GM12878 (cell line): ENCODE data around the gene ISG15. TPM values are rescaled to one million over a fixed set of nuclear protein-coding genes. Genes with fewer than 3 reads are reported as not detected.
A peak's percentile ranks its signal among the peaks of the same experiment; 100 is the strongest.

Experiments
- ATAC-seq: fragments of 200-7000 bp; cut with Tn5 transposase; 3 replicates; pipeline ENCODE4 v1.9.1; 2020; ENCODE audit warnings: mild to moderate bottlenecking, moderate library complexity
- BruUV-seq: library from RNA; stranded (reverse); fragments of 400-500 nt; replicated peaks from 2 replicates; lab custom pipeline; 2021; lab: Mats Ljungman, UMichigan
- CTCF ChIA-PET: fragments of 300-600 bp; sonication (Branson Sonifier 250); formaldehyde crosslinking; extraction: SDS; loops from one replicate; lab custom pipeline; 2021; ENCODE audit warnings: inconsistent platforms; lab: Yijun Ruan, JAX
- POLR2A ChIA-PET: fragments of 350-600 bp; formaldehyde crosslinking; extraction: SDS; loops from one replicate; lab custom pipeline; 2021; ENCODE audit warnings: inconsistent platforms; lab: Charles Lee
- RAD21 ChIA-PET: fragments of 300-600 bp; sonication (Branson Sonifier 250); formaldehyde crosslinking; loops from one replicate; lab custom pipeline; 2023; ENCODE audit warnings: antibody characterized with exemption; ENCODE audit not compliant: unreplicated experiment; lab: Charles Lee
- SMC1A ChIA-PET: fragments of 300-600 bp; sonication (Branson Sonifier 250); formaldehyde crosslinking; loops from one replicate; lab custom pipeline; 2023; ENCODE audit not compliant: unreplicated experiment, uncharacterized antibody; lab: Charles Lee
- DNase-seq: peaks from one replicate; pipeline ENCODE4 v3.0.0-alpha.2; 2011; ENCODE audit warnings: low read depth, low spot score
- FAIRE-seq: peaks from 3 replicates; lab custom pipeline; 2011; peaks lifted over from hg19 to GRCh38; lab: Jason Lieb, UNC
- H2AFZ ChIP-seq: 2 replicates; pipeline ENCODE4 v1.6.0; 2011; ENCODE audit warnings: low read depth, low read length, control low read depth; ENCODE audit not compliant: control insufficient read depth
- H3K27ac ChIP-seq: 2 replicates; pipeline ENCODE4 v1.5.1; 2011; ENCODE audit warnings: control low read depth; ENCODE audit not compliant: control insufficient read depth, insufficient read depth
- H3K27me3 ChIP-seq, 2 experiments: replicated peaks in 1 of 2; 2 replicates each; pipeline versions ENCODE4 v1.6.0 to v1.6.1; 2011; ENCODE audit warnings: low read length in 1 of 2; ENCODE audit not compliant: control insufficient read depth in 2 of 2, insufficient read depth in 2 of 2
- H3K36me3 ChIP-seq, 2 experiments: 2 replicates each; pipeline ENCODE4 v1.5.1; 2011; ENCODE audit warnings: low read length in 1 of 2; ENCODE audit not compliant: control insufficient read depth in 2 of 2, insufficient read depth in 2 of 2
- H3K4me1 ChIP-seq: 2 replicates; pipeline ENCODE4 v1.6.1; 2011; ENCODE audit warnings: mild to moderate bottlenecking, low read length, moderate library complexity, mixed read lengths; ENCODE audit not compliant: control insufficient read depth, insufficient read depth
- H3K4me2 ChIP-seq: 2 replicates; pipeline ENCODE4 v1.6.0; 2011; ENCODE audit warnings: control low read depth; ENCODE audit not compliant: control insufficient read depth, insufficient read depth
- H3K4me3 ChIP-seq: fragments of 200-600 bp; sonication (generic); 2 replicates; pipeline ENCODE4 v1.5.1; 2016
- H3K79me2 ChIP-seq: 2 replicates; pipeline ENCODE4 v1.6.0; 2011; ENCODE audit warnings: low read length; ENCODE audit not compliant: control insufficient read depth, insufficient read depth
- H3K9ac ChIP-seq: 2 replicates; pipeline ENCODE4 v1.8.0; 2011; ENCODE audit warnings: low read length, control low read depth, mixed read lengths; ENCODE audit not compliant: control insufficient read depth, insufficient read depth
- H3K9me3 ChIP-seq: replicated peaks from 3 replicates; pipeline ENCODE4 v1.5.1; 2011; ENCODE audit warnings: mild to moderate bottlenecking, low read length; ENCODE audit not compliant: control insufficient read depth, insufficient read depth
- H4K20me1 ChIP-seq: 2 replicates; pipeline ENCODE4 v1.6.0; 2011; ENCODE audit not compliant: control insufficient read depth, insufficient read depth
- E2F8 ChIP-seq: fragments of 450-650 bp; IDR thresholded peaks from 2 replicates; pipeline ENCODE4 v1.6.1; 2018; ENCODE audit warnings: mild to moderate bottlenecking, low read depth, moderate library complexity; ENCODE audit not compliant: partially characterized antibody
- ETV6 ChIP-seq, 2 experiments: fragments of 450-650 bp in 1 of 2; IDR thresholded peaks in 1 of 2; conservative IDR thresholded peaks in 1 of 2; 2 replicates each; pipeline ENCODE4 v1.6.1; 2014; ENCODE audit warnings: antibody characterized with exemption in 1 of 2, borderline replicate concordance in 1 of 2, low read depth in 1 of 2, mild to moderate bottlenecking in 1 of 2, moderate library complexity in 1 of 2
- IKZF1 ChIP-seq: fragments of 450-650 bp; conservative IDR thresholded peaks from 2 replicates; pipeline ENCODE4 v1.6.1; 2017; ENCODE audit warnings: antibody characterized with exemption, mild to moderate bottlenecking
- IRF3 ChIP-seq: fragments of 450-650 bp; IDR thresholded peaks from 2 replicates; pipeline ENCODE4 v1.6.1; 2014; ENCODE audit warnings: mild to moderate bottlenecking
- LARP7 ChIP-seq: fragments of 450-650 bp; IDR thresholded peaks from 2 replicates; pipeline ENCODE4 v1.6.1; 2017; ENCODE audit warnings: mild to moderate bottlenecking
- MEF2B ChIP-seq: fragments of 450-650 bp; IDR thresholded peaks from 2 replicates; pipeline ENCODE4 v1.6.1; 2018; ENCODE audit warnings: mild to moderate bottlenecking, moderate library complexity; ENCODE audit not compliant: partially characterized antibody, poor library complexity, severe bottlenecking
- MTA2 ChIP-seq: fragments of 450-650 bp; IDR thresholded peaks from 2 replicates; pipeline ENCODE4 v1.6.1; 2016; ENCODE audit warnings: low read depth, mild to moderate bottlenecking, moderate library complexity
- NBN ChIP-seq: fragments of 450-650 bp; IDR thresholded peaks from 2 replicates; pipeline ENCODE4 v1.6.1; 2016
- NFXL1 ChIP-seq: fragments of 450-650 bp; IDR thresholded peaks from 2 replicates; pipeline ENCODE4 v1.6.1; 2017; ENCODE audit warnings: antibody characterized with exemption, mild to moderate bottlenecking, borderline replicate concordance
- PKNOX1 ChIP-seq: fragments of 450-650 bp; IDR thresholded peaks from 2 replicates; pipeline ENCODE4 v1.6.1; 2016; ENCODE audit warnings: mild to moderate bottlenecking
- POLR2AphosphoS2 ChIP-seq: IDR thresholded peaks from 2 replicates; pipeline ENCODE4 v1.6.1; 2011; ENCODE audit warnings: low read depth, mild to moderate bottlenecking, low read length, improper control_type of control experiment, moderate library complexity
- POLR2AphosphoS5 ChIP-seq: IDR thresholded peaks from 2 replicates; pipeline ENCODE4 v1.6.1; 2011; ENCODE audit warnings: mild to moderate bottlenecking, low read length, inconsistent platforms
- RAD21 ChIP-seq: IDR thresholded peaks from 2 replicates; pipeline ENCODE4 v1.6.1; 2011; ENCODE audit warnings: mild to moderate bottlenecking, low read depth, low read length, moderate library complexity; ENCODE audit not compliant: insufficient read depth
- RAD51 ChIP-seq: fragments of 450-650 bp; IDR thresholded peaks from 2 replicates; pipeline ENCODE4 v1.6.1; 2016; ENCODE audit warnings: moderate library complexity, mild to moderate bottlenecking, inconsistent platforms
- SMAD1 ChIP-seq: fragments of 450-650 bp; IDR thresholded peaks from 2 replicates; pipeline ENCODE4 v1.6.1; 2018; ENCODE audit warnings: mild to moderate bottlenecking, low read depth; ENCODE audit not compliant: partially characterized antibody
- SREBF1 ChIP-seq: IDR thresholded peaks from 2 replicates; pipeline ENCODE4 v1.6.1; 2012; ENCODE audit warnings: mild to moderate bottlenecking, low read length
- SRF ChIP-seq, 2 experiments: IDR thresholded peaks; 2 replicates each; pipeline ENCODE4 v1.6.1; 2011; ENCODE audit warnings: low read depth in 2 of 2, low read length in 2 of 2, mild to moderate bottlenecking in 1 of 2, moderate library complexity in 1 of 2
- TBL1XR1 ChIP-seq: IDR thresholded peaks from 2 replicates; pipeline ENCODE4 v1.6.1; 2012; ENCODE audit warnings: low read depth, low read length, improper control_type of control experiment
- WGBS: methylation state at CpG from one replicate; pipeline ENCODE4 v1.1.6; 2016; ENCODE audit warnings: low lambda C conversion rate; ENCODE audit not compliant: insufficient replicate concordance, insufficient coverage; ENCODE audit errors: missing lambda C conversion rate; 5-methylcytosine and 5-hydroxymethylcytosine counted together
- in situ Hi-C: fragments of 300-500 bp; cut with MboI; formaldehyde crosslinking; loops from 9 replicates; pipeline ENCODE4 v1.14.3; 2018; ENCODE audit warnings: mixed read lengths
- intact Hi-C: fragments of 100-400 bp; cut with micrococcal nuclease; formaldehyde crosslinking; loops from one replicate; pipeline ENCODE4 v1.14.2; 2022; ENCODE audit not compliant: unreplicated experiment
- polyA plus RNA-seq, 11 experiments: library from polyadenylated mRNA; depleted of rRNA in 4 of 11; unstranded in 6 of 11; stranded (reverse) in 5 of 11; fragments of >200 nt; fragmentation: Nextera tagmentation in 4 of 11; fragmentation: Illumina TruSeq in 1 of 11; extraction: Ambion mirVana in 4 of 11; extraction: Trizol in 1 of 11; gene quantifications; 1 replicate in 1 of 11; 2 replicates in 10 of 11; pipeline versions ENCODE4 v1.2.1 to v1.2.3, GENCODE V29; 2011 to 2016; ENCODE audit warnings: inconsistent platforms in 2 of 11, missing spikeins in 2 of 11, low read depth in 1 of 11
- total RNA-seq, 4 experiments: library from RNA; depleted of rRNA in 3 of 4; stranded (reverse); fragments of >200 nt in 3 of 4; fragmentation: Illumina TruSeq in 1 of 4; extraction: Trizol in 1 of 4; gene quantifications; 2 replicates each; pipeline versions ENCODE4 v1.2.1 to v1.2.3, GENCODE V29; 2013 to 2021

Gene ISG15
- total and polyA plus RNA-seq, 10 of the 15 experiments (the other 5 are each of a cell fraction or from before 2014, with no cell fraction given), result 7.8 to 384 (median 274) TPM

GRCh38 chr1:1001057-1001783, 12.1 kb upstream of the ISG15 start:
- H3K27me3 ChIP-seq, result peaks cover 0 to 20% of the 10 kb centered on the region in 2 experiments; a peak in 2 of 4 replicates
- in situ Hi-C loops, result no loop called here
- CTCF ChIA-PET, result interaction anchor here (0.7 to 5.6 kb wide), 10 partner anchors 9 to 291 kb away, joined by 3 to 56 read pairs (median 4); partner anchors contain the start of genes ISG15 and PERM1
- SMC1A ChIA-PET, result interaction anchor here (1.0 to 2.0 kb wide), 3 partner anchors 8 to 16 kb away, joined by 4 to 11 read pairs (median 8); partner anchors contain the start of gene ISG15
- no peaks in the 10 kb centered on the region for H3K9me3 ChIP-seq
- WGBS, result 3% methylated on average over 25 of the region's 58 CpGs
- RAD21 ChIA-PET, result interaction anchor here (1.0 to 2.3 kb wide), 6 partner anchors 8 to 63 kb away, joined by 3 to 13 read pairs (median 5); partner anchors contain the start of gene AGRN
- no peak for DNase-seq
- no peak overlapping the region; the same call in 1 of the 2 replicates for H2AFZ ChIP-seq
- H3K9ac ChIP-seq, result no peak overlapping the region
- H3K36me3 ChIP-seq, result no peaks in the 10 kb centered on the region
- H3K4me2 ChIP-seq, result peak overlapping the region; percentile 96
- FAIRE-seq, result no peak
- intact Hi-C loops, result no loop called here
- POLR2A ChIA-PET, result interaction anchor here (0.7 to 5.4 kb wide), 4 partner anchors 9 to 12 kb away, joined by 3 to 22 read pairs (median 6); partner anchors contain the start of gene ISG15
- H4K20me1 ChIP-seq, result no peaks in the 10 kb centered on the region
- H3K79me2 ChIP-seq, result no peaks in the 10 kb centered on the region
- H3K4me1 ChIP-seq, result peaks cover 26% of the 10 kb centered on the region
- no peak overlapping the region for H3K27ac ChIP-seq
- TSS peak; percentile 64 for BruUV-seq
- H3K4me3 ChIP-seq, result peak overlapping the region; percentile 48; the same call in 1 of the 2 replicates
- no peak for ATAC-seq
- TF ChIP-seq SMAD1 (no peak), E2F8 (no peak), TBL1XR1 (no peak), RAD51 (no peak), POLR2AphosphoS5 (0 out of 2 replicates have a peak, but pooled peaks have one; percentile 1), SRF (IDR thresholded peaks at IDR 0.05; ENCODE audit: low read depth in 2 of 2, low read length in 2 of 2) (no peak), NFXL1 (no peak), ETV6 (conservative IDR thresholded peaks at IDR 0.05 in 1 of 2, IDR thresholded peaks at IDR 0.05 in 1 of 2; ENCODE audit: borderline replicate concordance in 1 of 2, low read depth in 1 of 2) (no peak), IRF3 (no peak), MEF2B (no peak), POLR2AphosphoS2 (no peak), NBN (peak; percentile 45; the same call in 1 of the 2 replicates), LARP7 (no peak), RAD21 (no peak), IKZF1 (no peak), PKNOX1 (peak; percentile 42; the same call in 1 of the 2 replicates), MTA2 (no peak), SREBF1 (no peak)
